HEK293T (cell line): ENCODE data around the gene ALPP.

Source experiments
- ARNT ChIP-seq: fragments of 450-650 bp; IDR thresholded peaks from 2 replicates; pipeline ENCODE4 v1.6.1; 2017; ENCODE audit warnings: mild to moderate bottlenecking
- BHLHE40 ChIP-seq: fragments of 450-650 bp; IDR thresholded peaks from 2 replicates; pipeline ENCODE4 v1.6.1; 2016; ENCODE audit warnings: mild to moderate bottlenecking, moderate library complexity, borderline replicate concordance
- FOXK2 ChIP-seq: fragments of 450-650 bp; IDR thresholded peaks from 2 replicates; pipeline ENCODE4 v1.6.1; 2016; ENCODE audit warnings: mild to moderate bottlenecking
- FOXM1 ChIP-seq: fragments of 450-650 bp; IDR thresholded peaks from 2 replicates; pipeline ENCODE4 v1.6.1; 2017; ENCODE audit warnings: mild to moderate bottlenecking, borderline replicate concordance
- NFRKB ChIP-seq: fragments of 450-650 bp; IDR thresholded peaks from 2 replicates; pipeline ENCODE4 v1.6.1; 2016; ENCODE audit warnings: mild to moderate bottlenecking, moderate library complexity
- SP1 ChIP-seq: fragments of 450-650 bp; IDR thresholded peaks from 2 replicates; pipeline ENCODE4 v1.6.1; 2017
- TARDBP ChIP-seq: fragments of 450-650 bp; IDR thresholded peaks from 2 replicates; pipeline ENCODE4 v1.6.1; 2016
- TF ChIP-seq, protein P1 (sequence below): fragments of 450-650 bp; IDR thresholded peaks from 2 replicates; pipeline ENCODE4 v1.6.1; 2016

GRCh38 chr2:232351686-232352510 is 26.7 kb upstream of the ALPP start:
- no peak for TF ChIP-seq FOXM1
- no peak for TF ChIP-seq TARDBP
- TF ChIP-seq, protein P1, sequence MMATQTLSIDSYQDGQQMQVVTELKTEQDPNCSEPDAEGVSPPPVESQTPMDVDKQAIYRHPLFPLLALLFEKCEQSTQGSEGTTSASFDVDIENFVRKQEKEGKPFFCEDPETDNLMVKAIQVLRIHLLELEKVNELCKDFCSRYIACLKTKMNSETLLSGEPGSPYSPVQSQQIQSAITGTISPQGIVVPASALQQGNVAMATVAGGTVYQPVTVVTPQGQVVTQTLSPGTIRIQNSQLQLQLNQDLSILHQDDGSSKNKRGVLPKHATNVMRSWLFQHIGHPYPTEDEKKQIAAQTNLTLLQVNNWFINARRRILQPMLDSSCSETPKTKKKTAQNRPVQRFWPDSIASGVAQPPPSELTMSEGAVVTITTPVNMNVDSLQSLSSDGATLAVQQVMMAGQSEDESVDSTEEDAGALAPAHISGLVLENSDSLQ = no peak
- no peak for TF ChIP-seq SP1
- TF ChIP-seq ARNT = no peak
- no peak for TF ChIP-seq BHLHE40
- TF ChIP-seq FOXK2 = no peak
- TF ChIP-seq NFRKB = no peak
